ENCODE measurements around the gene PVRIG.
A peak's percentile ranks its signal among the peaks of the same experiment; 100 is the strongest.
"Not testable (repeated sequence)": the region's sequence is repeated elsewhere in the genome, so short reads cannot be mapped to it uniquely, and the experiment has no call there.

Gene PVRIG

GRCh38 chr7:100219801-100220585 is at the start of gene PVRIG:
PVRIG (plus strand) TSS chr7:100219949; CDS start chr7:100219971, 22 bp downstream.
- not testable (repeated sequence) for DNase-seq

GRCh38 chr7:100170101-100170897 is 49.5 kb upstream of the PVRIG start:
- DNase-seq: no peak
- TF ChIP-seq GATA1 (IDR thresholded peaks at IDR 0.05; ENCODE audit: low read depth, low read length): no peak
- no peak for TF ChIP-seq POLR2A (IDR thresholded peaks at IDR 0.05; ENCODE audit: low read length)

- no peak for TF ChIP-seq POLR2A (IDR thresholded peaks at IDR 0.05; ENCODE audit: low read length)
- no peak for TF ChIP-seq GATA1 (IDR thresholded peaks at IDR 0.05; ENCODE audit: low read depth, low read length)
- peak in 1 of 2 experiments; percentile 21 for DNase-seq
Observed at GRCh38 chr7:100171087-100171681, 48.6 kb upstream of the PVRIG start.

- no peak for TF ChIP-seq POLR2A (IDR thresholded peaks at IDR 0.05; ENCODE audit: low read length)
- no peak for TF ChIP-seq GATA1 (IDR thresholded peaks at IDR 0.05; ENCODE audit: low read depth, low read length)
- DNase-seq: no peak
Observed at GRCh38 chr7:100171840-100172239, 47.9 kb upstream of the PVRIG start.

GRCh38 chr7:100173806-100174495 is 45.8 kb upstream of the PVRIG start:
- TF ChIP-seq GATA1 (IDR thresholded peaks at IDR 0.05; ENCODE audit: low read depth, low read length): no peak
- TF ChIP-seq POLR2A (IDR thresholded peaks at IDR 0.05; ENCODE audit: low read length): no peak
- DNase-seq: no peak

GRCh38 chr7:100174582-100174981 is 45.2 kb upstream of the PVRIG start:
- no peak for DNase-seq
- no peak for TF ChIP-seq GATA1 (IDR thresholded peaks at IDR 0.05; ENCODE audit: low read depth, low read length)
- TF ChIP-seq POLR2A (IDR thresholded peaks at IDR 0.05; ENCODE audit: low read length): no peak

GRCh38 chr7:100175296-100175935 is 44.3 kb upstream of the PVRIG start:
- TF ChIP-seq POLR2A (IDR thresholded peaks at IDR 0.05; ENCODE audit: low read length) (no peak), GATA1 (IDR thresholded peaks at IDR 0.05; ENCODE audit: low read depth, low read length) (no peak)
- no peak for DNase-seq

- TF ChIP-seq POLR2A (IDR thresholded peaks at IDR 0.05; ENCODE audit: low read length) (no peak), GATA1 (IDR thresholded peaks at IDR 0.05; ENCODE audit: low read depth, low read length) (no peak)
- no peak for DNase-seq
Observed at GRCh38 chr7:100176096-100177044, 43.4 kb upstream of the PVRIG start.

GRCh38 chr7:100177045-100178001 is 42.4 kb upstream of the PVRIG start, which contains the start of the genes GPC2 and STAG3:
GPC2 (minus strand) TSS chr7:100177381; CDS start chr7:100177199, 182 bp downstream.
STAG3 (plus strand) TSS chr7:100177918; CDS start chr7:100180557, 2,639 bp downstream.
- peak; percentile 95 to 96 for DNase-seq
- no peak for TF ChIP-seq POLR2A (IDR thresholded peaks at IDR 0.05; ENCODE audit: low read length)
- TF ChIP-seq GATA1 (IDR thresholded peaks at IDR 0.05; ENCODE audit: low read depth, low read length): no peak

GRCh38 chr7:100180084-100180483 is 39.7 kb upstream of the PVRIG start:
- DNase-seq: not testable (repeated sequence)

GRCh38 chr7:100182616-100183015 is 37.1 kb upstream of the PVRIG start:
- DNase-seq: not testable (repeated sequence)

- not testable (repeated sequence) for DNase-seq
Observed at GRCh38 chr7:100183090-100183489, 36.7 kb upstream of the PVRIG start.
